HG02588 (cell line): ENCODE data around the gene CYP2A13.
"Not testable (repeated sequence)": the region's sequence is repeated elsewhere in the genome, so short reads cannot be mapped to it uniquely, and the experiment has no call there.

Experiments
- ATAC-seq: cut with Tn5 transposase; IDR thresholded peaks from one replicate; pipeline ENCODE4 v1.9.1; 2021; ENCODE audit warnings: mild to moderate bottlenecking, moderate library complexity; ENCODE audit not compliant: unreplicated experiment

CYP2A13 gene, protein sequence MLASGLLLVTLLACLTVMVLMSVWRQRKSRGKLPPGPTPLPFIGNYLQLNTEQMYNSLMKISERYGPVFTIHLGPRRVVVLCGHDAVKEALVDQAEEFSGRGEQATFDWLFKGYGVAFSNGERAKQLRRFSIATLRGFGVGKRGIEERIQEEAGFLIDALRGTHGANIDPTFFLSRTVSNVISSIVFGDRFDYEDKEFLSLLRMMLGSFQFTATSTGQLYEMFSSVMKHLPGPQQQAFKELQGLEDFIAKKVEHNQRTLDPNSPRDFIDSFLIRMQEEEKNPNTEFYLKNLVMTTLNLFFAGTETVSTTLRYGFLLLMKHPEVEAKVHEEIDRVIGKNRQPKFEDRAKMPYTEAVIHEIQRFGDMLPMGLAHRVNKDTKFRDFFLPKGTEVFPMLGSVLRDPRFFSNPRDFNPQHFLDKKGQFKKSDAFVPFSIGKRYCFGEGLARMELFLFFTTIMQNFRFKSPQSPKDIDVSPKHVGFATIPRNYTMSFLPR

DNA sequence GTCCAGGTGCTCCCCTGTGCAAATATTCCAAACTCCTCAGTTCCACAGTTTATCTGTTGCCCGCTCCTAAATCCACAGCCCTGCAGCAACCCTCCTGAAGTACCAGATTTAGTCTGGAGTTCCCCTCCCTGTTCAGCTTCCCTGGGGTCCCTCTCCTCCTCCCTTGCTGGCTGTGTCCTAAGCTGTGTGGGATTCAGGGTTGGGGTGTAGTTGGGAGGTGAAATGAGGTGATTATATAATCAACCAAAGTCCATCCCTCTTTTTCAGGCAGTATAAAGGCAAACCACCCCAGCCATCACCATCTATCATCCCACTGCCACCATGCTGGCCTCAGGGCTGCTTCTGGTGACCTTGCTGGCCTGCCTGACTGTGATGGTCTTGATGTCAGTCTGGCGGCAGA lies at the start of gene CYP2A13:
CYP2A13 (plus strand) TSS at position 301 of the 400 bp plus-strand sequence; CDS start at position 322, 21 bp downstream.
- ATAC-seq: no peak

DNA sequence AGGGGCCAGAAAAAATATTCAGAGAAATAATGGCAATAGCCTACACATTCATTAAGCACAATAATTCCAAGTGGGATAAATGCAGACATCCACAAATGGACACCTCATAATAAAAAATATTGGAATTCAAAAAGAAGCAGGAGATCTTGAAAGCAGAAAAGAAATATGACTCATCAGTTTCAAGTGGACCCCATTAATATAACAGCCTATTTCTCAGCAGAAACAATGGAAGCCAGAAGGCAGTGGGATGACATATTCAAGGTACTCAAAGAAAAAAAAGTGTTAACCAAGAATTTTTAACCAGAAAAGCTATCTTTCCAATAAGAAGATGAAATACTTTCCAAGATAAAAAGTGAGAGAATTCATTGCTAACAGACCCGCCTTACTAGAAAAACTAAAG lies 48.4 kb upstream of the CYP2A13 start:
- no peak for ATAC-seq

DNA sequence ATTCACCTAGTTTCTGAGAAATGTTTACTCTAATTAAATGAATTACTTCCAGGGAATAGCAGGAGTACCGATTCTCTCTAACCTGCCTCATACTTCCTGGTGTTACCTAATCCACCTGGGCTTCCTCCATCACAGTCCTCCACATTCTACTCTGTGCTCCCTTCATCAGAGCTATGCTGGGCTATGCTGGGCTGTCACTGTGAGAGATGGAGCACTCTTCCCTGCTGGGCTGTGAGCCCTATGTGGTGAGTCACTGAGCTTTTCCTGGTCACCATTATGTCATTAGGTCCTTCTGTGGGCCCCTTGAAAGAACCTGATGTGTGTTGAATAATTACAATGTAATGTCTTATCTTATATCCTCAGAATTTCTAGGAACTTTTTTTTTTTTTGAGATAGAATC lies 43.2 kb upstream of the CYP2A13 start:
- ATAC-seq: not testable (repeated sequence)

DNA sequence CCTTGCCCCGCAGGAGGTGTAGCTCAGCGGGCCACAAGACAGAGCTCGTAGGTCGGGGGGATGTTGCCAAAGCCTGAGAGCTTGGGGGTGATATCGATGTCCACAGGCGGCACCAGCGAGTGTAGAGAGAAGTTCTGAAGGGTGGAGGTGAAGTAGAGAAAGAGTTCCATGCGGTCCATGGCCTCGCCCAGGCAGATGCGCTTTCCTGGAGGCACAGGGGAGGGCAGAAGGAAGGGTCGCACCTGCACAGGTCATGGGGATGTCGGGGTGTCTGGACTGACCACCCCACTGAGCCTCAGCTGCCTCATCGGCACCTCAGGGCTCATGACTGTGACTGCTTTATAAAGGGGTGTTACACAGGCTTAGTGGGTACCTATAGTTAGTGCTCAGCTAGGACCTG lies 37.8 kb upstream of the CYP2A13 start:
- no peak for ATAC-seq

DNA sequence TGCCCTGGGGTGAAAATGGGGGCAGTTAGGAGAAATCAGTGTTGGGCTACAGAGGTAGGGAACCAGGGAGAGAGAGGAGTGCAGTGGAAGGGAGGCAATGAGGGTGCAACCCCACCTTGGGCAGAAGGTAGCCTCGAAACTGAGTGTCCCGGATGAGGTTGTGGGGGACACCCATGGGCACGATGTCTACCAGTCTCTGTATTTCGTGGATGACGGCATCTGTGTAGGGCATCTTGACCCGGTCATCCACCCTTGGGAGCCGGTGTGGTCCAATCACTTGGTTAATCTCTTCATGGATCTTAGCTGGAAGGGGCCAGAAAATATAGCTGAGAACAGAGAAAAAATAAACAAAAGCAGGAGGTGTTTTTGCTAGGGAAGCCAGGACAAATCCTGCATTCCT lies 36.1 kb upstream of the CYP2A13 start:
- not testable (repeated sequence) for ATAC-seq

DNA sequence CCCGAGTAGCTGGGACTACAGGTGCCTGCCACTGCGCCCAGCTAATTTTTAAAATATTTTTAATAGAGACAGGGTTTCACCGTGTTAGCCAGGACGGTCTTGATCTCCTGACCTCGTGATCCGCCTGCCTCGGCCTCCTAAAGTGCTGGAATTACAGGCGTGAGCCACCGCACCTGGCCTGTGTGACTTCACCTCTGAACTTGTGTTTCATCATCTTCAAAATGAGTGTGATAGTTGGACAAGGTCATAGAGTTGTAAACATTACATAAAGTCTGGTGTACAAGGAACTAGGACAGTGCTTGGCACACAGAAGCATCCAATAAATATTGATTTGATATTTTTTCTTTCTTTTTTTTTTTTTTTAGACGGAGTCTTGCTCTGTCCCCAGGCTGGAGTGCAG lies 34.9 kb upstream of the CYP2A13 start:
- ATAC-seq: not testable (repeated sequence)

DNA sequence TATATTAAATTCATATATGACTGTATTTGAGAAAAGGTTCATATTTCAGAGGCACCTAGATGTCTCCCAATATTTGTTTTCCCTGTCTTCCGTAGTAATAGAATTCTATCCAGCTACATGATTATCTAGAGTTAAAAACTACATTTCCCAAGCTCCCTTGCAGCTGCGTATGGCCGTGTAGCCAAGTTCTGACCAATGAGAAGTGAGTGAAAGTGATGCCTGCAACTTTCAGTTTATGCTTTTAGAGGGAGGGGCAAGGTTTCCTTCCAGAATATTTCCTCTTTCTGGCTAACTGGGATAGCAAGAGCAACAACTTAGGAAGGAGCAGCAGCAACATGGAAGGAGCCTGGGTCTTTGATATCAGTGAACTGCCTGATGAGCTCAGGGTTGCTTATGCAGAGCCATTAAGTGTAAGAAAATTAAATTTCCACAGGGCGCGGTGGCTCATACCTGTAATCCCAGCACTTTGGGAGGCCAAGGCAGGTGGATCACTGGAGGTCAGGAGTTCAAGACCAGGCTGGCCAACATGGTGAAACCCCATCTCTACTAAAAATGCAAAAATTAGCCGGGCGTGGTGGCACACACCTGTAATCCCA lies 23.2 kb upstream of the CYP2A13 start:
- ATAC-seq: no peak

DNA sequence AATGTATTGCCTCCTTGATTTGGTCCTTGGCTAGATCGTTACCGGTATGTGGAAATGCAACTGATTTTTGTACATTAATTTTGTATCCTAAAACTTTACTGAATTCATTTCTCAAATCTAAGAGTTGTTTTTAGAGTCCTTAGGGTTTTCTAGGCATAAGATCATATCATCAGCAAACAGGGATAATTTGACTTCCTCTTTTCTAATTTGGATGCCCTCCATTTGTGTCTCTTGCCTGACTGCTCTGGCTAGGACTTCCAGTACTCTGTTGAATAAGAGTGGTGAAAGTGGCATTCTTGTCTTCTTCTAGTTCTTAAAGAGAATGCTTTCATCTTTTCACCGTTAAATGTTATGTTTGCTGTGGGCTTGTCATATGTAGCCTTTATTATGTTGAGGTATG lies 12.0 kb upstream of the CYP2A13 start:
- no peak for ATAC-seq

DNA sequence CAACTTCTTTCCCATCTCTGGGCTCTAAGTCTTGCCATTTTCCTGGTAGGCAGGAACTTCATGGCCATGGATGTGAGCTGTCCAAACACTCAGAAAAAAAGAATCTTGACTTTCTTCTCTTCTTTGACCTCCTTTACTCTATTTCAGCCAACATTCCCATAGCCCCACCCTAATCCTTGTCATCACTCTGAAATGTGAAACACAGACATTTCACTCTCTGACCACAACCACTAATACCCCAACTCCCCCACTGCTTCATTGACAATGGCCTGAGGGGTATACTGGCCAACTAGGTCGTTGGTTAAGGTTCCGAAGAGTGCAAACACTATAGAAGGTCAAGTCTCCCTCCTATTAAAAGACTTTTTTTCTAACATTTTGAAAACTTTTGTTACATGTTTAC lies 4.7 kb upstream of the CYP2A13 start:
- no peak for ATAC-seq

DNA sequence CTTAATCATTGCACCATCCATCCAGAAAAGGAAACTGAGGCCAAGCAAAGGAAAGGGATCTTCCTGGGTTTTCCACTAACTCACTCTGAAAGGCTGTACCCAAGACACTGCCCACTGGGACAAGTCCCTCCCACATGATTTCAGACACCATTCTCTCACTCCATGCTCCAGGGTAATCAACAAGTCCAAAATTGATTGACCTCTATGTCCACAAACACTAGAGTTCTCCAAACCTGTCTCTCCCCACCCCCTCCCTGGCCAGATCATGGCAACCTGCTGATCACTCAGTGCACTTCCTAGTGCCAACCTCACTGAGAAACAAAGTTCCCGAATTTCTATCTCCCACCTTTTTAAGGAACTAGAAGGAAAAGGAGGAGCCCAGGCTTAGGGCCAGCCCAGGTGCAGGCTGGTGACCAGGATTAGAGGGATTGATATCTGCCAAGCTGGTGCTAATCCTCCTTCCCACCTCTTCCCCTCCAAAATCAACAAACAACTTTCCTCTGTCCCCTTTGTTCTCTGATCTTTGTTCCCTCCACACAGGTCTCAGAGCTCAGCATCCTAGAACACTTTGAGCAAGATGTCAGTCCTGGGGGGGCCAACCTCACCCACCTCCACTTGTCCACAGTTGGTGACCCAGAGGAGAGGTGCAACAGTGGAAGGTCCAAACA lies 2.4 kb upstream of the CYP2A13 start:
- no peak for ATAC-seq

DNA sequence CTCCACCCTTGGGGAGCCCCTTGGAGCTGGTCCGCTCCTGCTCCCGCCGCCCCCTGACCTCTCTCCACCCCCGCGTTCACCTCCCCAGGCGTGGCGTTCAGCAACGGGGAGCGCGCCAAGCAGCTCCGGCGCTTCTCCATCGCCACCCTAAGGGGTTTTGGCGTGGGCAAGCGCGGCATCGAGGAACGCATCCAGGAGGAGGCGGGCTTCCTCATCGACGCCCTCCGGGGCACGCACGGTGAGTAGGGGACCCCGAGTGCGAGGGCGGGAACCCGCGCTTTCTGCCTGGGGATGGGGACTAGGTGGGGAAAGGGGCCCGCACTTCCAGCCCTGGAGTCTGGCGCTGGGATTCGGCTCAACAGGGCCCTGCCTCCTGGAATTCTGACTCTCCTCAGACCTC lies 1.7 kb downstream of the CYP2A13 start:
- ATAC-seq: no peak

DNA sequence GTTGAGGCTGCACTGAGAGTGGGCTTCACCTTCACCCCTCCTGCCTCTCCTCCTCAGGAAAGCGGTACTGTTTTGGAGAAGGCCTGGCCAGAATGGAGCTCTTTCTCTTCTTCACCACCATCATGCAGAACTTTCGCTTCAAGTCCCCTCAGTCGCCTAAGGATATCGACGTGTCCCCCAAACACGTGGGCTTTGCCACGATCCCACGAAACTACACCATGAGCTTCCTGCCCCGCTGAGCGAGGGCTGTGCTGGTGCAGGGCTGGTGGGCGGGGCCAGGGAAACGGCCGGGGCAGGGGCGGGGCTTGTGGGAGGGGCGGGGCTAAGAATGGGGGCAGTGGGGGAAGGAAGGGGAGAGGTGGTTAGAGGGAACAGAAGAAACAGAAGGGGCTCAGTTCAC lies 7.5 kb downstream of the CYP2A13 start:
- no peak for ATAC-seq

DNA sequence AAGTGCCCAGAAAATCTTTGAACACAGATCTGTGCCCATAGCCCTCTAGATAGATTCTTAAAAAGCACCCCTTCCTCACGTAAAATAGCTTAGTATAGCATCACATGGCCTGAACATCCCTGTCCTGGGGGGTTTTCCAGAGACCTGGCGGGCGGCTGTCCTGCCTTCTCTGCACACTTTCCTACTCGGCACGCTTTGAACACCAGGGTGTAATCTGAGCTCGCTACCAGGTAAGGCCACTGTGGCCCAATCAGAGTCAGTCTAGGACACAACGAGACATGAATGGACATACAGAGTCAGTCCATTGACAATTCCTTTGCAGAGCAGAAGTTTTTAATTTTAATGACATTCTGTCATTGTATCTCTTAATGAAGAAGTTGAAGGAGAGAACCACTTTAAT lies 8.1 kb downstream of the CYP2A13 start:
- ATAC-seq: no peak

DNA sequence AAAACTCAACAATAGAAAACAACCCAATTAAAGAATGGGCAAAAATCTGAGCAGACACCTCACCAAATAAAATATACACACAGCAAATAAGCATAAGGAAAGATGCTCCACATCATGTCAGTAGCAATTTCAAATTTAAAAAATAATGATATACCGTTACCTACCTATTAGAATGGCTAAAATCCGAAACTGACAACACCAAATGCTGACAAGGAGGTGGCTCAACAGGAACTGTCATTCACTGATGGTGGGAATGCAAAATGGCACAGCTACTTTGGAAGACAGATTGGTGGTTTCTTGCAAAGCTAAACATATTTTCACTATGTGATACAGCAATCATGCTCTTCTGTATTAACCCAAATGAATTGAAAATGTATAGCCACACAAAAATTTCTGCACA lies 9.1 kb downstream of the CYP2A13 start:
- ATAC-seq: no peak

DNA sequence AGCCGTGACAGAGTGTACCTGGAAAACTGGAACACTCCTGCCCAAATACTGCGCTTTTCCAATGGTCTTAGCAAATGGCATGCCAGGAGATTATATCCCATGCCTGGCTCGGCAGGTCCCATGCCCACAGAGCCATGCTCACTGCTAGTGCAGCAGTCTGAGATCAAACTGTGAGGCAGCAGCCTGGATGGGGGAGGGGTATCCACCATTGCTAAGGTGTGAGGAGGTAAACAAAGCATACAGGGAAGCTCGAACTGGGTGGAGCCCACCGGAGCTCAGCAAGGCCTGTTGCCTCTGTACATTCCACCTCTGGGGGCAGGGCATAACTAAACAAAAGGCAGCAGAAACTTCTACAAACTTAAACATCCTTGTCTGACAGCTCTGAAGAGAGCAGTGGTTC lies 10.5 kb downstream of the CYP2A13 start:
- no peak for ATAC-seq

DNA sequence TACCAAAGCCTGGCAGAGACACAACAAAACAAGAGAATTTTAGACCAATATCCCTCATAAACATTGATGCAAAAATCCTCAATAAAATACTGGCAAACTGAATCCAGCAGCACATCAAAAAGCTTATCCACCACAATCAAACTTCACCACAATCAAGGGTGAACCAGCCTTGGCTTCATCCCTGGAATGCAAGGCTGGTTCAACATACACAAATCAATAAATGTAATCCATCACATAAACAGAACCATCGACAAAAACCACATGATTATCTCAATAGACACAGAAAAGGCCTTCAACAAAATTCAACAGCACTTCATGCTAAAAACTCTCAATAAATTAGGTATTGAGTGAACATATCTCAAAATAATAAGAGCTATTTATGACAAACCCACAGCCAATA lies 14.0 kb downstream of the CYP2A13 start:
- not testable (repeated sequence) for ATAC-seq

DNA sequence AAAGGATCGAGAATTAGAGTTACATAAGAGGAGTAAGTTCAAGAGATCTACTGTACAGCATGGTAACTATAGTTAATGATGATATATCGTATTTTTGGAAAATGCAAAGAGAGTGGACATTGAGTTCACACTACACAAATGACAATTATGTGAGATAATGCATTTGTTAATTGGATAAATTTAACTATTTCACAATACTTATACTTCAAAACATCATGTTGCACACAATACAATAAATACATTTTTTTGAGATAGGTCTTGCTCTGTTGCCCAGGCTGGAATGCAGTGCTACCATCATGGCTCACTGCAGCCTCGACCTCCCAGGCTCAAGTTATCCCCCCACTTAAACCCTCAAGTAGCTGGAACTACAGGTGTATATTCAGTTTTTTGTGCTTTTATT lies 17.9 kb downstream of the CYP2A13 start:
- ATAC-seq: no peak

DNA sequence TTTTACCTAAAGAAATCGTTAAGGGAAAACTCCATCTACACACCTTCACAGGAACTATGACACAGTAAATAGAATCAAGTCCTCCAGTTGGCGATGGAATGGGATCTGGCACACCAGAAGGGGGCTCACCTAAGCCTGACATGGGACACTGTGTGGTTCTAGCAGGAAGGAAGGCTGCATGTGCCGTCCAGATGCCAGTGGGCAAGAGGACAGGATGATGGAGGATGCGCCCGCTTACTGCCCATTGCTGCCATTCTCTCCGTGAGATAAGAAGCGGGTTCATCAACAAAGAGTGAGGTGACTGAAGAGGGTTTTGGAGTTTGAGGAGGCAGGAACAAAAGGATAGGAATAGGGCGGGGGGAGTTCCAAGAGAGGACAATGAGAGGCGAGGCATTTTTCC lies 23.0 kb downstream of the CYP2A13 start:
- no peak for ATAC-seq

DNA sequence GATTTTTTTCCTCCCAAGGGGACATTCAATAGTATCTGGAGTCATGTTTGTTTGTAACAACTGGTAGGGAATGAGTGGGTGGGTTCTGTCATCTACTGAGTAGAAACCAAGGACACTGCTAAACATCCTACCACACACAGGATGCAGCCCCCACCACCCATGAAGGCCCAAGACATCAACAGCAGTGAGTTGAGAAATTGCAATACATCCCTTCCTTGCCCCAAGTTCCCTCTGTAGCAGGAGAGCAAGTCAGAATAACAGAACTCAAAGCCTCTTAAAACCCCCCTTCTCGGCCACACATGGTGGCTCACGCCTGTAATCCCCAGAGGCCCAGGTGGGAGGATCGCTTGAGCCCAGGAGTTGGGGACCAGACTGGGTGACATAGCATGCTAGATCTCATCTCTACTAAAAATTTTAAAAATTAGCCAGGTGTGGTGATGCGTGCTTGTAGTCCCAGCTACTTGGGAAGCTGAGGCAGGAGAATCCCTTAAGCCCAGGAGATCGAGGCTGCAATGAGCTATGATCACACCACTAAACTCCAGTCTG lies 23.6 kb downstream of the CYP2A13 start:
- ATAC-seq: no peak

DNA sequence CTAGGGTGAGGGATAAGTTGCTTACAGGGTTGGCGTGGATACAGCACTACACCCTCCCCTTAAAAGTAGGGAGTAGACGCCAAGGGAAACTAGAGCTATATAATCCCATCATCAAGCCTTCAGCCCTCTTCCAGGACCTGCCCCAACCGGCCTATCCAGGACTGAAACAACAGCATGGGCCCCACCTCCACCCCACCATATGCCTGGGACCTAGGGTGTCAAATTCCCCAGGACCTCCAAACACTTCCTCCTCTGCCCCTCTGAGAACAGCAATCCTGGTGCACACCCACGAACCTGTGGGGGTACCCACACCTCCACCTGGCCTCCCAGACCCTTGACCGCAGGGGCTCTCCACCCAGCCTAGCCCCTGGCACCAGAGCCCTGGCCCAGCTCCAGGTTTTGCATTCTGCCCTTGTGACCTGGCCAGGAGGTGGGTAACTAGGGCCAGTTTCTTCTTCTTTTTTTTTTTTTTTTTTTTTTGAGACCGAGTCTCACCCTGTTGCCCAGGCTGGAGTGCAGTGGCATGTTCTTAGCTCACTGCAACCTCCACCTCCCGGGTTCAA lies 24.6 kb downstream of the CYP2A13 start:
- ATAC-seq: no peak

DNA sequence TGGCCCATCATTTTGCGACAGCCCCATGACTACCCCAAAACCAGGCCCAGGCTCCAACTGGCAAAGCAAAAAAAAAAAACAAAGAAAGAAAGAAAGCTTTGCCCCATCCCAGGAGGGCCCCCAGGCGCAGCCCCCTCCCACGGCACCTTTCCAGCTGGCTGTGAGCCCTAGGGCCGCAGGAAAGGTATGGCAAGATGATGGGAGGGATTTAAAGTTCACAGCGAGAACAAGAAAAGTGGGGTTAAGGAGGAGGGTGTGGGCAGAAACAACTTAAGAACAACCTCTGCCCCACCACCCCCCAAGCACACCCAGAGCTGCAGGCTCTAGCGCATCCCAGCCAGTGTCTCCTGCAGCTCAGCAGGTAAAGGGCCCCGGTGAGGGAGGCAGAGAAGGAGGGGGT lies 25.9 kb downstream of the CYP2A13 start, which contains the start of gene CYP2F1:
CYP2F1 (plus strand) TSS at position 301 of the 400 bp plus-strand sequence. CDS start 1,757 bp downstream, outside the sequence.
- ATAC-seq: no peak
